HG03066 (cell line): ENCODE data around the gene TBCK.

Experiments used
- ATAC-seq: cut with Tn5 transposase; IDR thresholded peaks from one replicate; pipeline ENCODE4 v1.9.1; 2021; ENCODE audit warnings: low read depth; ENCODE audit not compliant: unreplicated experiment

Gene TBCK

DNA sequence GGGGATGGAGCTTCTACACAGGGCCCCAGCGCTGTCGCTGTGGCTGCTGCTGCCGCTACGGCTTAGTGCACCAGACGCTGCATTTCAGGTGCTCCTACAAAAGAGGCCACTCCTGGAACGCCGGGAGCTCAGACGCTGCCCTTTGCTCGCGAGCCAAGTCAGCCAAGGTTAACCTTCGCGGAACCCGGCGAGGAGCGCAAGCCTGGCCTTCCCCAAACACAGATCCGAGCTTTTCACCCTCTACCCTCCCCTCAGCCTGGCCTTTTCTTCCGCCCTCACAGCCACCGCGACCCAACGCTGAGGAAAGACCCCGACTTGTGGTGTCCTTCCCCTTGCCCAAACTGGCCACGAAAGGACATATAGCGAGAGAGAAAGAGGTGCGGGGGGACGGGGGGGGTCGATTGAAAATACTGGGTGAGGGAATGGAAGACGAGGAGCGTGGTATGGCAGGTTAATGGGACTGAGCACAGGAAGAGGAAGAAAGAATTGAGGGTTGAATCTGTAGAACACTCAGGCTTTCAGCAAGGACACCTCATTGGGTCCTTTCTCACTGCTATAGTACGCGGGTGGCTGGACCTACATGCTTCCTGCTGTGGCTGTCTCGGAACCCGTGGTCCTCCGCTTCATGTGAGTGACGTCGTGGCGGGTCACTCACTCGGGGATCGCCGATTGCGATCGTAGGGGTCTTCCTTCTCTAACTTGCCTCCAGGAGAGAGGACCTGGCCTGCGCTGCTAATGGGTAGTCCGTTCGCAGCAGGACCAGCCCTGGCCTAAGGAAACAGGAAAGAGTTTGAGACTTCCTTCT is at the start of gene TBCK, which contains the start of gene AIMP1:
Gene TBCK, minus strand, starts transcription at position 242 of the 805 bp plus-strand sequence. CDS start 7,249 bp downstream, outside the sequence.
Gene AIMP1, plus strand, starts transcription at position 583 of the 805 bp plus-strand sequence. CDS start 8,460 bp downstream, outside the sequence.
- peak; percentile 85 for ATAC-seq

DNA sequence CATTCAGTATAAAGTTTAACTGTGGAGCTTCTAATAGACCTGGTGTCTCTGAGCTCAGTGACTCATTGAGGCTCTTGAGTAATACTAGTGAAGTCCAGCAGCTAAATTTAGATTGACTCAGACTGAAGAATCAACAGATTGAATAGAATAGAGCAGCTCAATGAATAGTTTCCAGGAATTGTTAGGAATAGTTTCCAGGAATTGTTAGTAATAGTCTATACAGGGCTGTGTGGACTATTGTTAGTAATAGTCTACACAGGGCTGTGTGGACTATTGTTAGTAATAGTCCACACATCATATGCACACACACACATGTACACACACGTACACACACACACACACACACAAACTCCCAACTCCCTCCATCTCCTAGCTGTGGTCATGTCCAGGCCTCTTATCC is 49.6 kb upstream of the TBCK start:
- no peak for ATAC-seq

DNA sequence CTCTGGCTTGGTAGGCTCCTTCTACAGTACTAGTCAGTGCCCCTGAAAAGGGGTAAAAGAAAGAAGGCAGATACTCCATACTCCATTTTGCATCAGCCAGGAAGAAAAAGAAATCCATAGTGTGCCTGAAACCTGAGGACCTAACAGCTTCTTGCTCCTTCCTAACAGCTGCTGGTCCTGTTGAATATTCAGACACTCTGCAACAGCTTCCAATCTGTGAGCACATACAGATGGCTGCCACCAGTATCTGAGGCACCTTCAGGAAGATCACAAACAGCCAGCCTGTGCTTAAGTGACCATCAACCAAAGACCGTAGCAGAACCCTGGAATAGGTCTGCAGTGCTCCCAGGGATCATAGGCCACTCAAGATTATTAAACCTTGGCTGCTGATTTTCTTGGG is 48.3 kb upstream of the TBCK start:
- no peak for ATAC-seq

DNA sequence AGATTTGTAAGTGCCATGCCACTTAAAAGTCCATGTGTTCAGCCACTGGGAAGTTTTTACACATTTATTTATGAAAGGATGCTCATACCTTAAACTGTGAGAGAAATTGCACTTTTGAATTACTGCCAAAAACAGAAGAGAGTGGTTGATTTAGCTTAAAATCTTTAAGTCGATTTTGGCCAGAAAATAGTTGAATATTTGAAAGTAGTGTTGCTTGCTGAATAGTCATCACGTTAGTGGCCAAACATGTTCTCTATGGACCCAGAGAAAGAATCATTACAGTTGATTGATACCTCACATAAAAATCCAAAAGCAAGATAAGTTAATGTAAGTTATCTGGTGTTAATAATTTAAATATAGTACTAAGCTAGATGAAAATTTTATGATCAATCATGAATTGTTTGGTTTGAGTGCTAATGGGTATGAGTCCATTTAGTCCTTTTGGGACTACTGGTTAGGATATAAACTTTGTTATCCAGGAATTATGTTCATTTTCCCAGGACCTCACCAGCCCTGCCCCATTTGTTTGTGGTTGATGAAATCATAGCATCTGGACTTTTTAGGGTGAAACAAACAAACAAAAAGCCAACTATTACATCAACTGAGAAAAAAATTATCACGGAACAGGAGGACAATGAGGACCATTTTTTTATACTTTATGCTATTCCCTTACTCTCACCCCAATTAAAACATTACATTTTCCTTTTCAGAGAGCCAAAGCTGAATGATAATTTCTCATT is 46.2 kb upstream of the TBCK start:
- ATAC-seq, result no peak

DNA sequence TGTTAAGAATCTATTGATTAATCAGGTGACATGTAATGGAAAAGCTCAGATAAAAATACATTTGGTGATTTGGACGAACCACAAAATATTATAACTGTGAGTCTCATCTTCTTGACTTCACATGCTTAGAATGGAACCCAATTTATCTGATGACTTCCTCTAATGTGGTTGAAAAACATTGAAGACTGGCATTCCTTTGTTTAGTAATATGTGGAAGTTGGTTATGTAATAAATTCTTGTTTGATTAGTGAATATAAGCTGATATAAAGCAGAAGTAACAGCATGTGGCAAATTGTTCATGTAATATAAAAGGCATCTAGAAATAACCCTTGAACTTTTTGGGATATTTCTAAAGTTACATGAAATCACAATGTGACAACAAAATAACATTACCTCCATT is 42.9 kb upstream of the TBCK start:
- no peak for ATAC-seq

DNA sequence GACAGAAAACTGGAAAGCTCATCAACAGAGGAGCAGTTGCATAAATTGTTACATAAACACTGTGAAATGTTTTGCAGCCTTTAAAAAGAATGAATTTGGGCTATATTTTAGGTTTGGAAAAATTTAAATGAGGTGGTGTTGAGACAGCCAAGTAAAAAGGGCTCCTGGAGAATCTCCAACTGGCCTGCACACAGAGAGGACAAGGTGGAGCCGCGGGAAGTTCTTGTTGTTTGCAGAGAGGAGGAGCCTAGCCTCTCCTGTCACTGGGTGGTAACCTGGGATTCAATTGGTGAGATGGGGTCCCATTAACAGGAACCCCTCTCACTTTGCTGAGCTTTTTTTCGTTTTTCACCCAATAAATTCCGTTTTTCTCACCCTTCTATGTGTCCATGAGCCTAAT is 39.2 kb upstream of the TBCK start:
- ATAC-seq, result no peak

DNA sequence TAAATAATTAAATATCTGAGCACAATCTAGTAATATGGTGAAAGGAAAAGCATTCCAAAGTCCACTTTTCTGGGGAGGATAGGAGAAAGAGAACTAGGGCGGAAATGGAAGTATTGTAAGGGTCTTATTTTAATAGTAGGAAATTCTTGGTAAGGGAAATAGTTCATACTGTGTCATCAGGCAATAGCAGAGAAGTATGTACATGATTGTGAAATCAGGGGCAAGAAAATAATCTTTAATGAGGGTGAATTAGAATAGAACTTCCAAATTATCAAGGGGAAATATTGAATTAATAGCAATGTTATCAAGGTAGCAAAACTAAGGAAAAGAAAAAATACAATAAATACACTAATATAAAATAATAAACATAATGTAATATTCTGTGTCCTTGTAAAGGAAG is 37.8 kb upstream of the TBCK start:
- ATAC-seq, result no peak

DNA sequence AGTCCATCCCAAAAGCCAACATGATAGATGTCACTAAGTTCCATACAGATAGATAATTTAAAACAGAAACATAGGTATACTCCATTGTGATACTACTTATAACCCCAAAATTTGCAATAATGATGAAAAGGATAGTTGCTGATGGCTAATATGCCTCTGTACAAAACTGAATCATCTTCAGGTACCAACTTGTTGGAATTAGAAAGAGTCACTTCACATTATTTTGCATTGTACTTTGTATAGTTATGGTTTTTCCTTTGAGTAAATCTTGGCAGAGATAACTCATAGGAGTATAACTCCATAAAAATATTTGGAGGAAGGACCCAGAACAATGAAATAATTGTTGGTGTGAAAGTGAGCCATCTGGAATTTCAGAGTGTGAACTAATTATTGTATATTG is 35.0 kb upstream of the TBCK start:
- ATAC-seq, result no peak

DNA sequence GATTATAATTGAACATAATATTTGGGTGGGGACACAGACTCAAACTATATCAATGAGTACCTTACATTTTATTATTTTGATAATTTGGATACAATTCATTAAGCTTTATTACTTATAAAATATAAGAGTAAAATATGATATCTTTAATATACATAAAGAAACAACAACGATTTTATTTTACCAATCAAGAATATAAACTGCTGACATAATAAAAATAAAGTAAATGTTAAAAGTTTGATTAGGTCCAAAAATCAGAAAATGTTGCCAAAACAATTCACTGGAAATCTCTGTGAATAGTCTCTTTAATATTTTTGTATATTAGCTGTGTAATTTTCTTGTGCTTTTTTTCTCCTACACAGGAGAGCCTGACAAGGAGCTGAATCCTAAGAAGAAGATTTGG is 31.2 kb upstream of the TBCK start:
- no peak for ATAC-seq

DNA sequence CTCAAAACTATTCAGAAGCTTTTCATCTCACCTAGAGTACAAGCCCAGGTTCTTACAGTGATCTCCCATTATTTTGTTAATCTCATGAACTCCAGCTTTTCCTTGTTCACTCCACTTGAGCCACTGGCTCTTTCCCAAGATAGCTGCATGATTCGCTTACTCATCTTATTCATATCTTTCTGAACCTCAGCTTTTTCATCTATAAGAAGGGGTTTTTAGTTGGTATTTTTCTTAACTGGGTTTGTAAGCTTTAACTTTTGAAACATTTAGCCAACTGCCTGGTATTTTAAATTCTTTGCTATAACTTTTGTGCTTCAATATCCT is 28.6 kb upstream of the TBCK start:
- ATAC-seq, result no peak

DNA sequence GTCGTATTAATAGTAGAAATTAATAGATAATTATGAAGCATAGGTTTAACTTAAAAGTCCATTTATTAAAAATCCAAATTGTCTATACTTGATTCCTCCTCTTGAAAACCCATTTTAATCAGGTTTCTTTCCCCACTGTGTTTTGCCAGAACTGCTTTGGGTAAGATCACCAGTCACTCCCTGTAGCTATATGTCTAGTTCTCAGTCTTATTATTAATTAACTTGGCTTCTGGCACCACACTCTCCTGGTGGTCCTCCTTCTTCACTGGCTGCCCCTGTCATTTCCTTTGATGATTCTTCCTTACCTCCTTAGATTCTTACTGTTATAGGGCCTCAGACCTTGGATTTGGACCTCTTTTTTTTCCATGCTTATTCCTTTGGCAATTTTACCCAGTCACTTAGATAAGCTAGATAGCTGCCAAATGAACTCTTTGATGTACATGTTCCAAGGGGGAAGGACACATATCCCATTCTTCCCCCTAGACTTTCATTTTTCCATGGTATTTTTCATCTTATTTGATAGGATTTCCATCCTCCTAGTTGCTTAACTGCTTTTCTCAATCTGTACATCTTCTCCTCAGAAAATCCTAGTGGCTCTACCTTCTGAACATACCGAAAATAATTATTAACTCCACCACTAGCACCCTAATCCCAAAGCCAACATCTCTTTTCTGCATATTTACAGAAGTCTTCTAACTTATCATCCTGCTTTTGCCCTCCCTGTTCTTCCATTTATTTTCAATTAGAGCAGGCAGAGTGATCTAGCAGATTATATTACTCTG is 28.0 kb upstream of the TBCK start:
- no peak for ATAC-seq

DNA sequence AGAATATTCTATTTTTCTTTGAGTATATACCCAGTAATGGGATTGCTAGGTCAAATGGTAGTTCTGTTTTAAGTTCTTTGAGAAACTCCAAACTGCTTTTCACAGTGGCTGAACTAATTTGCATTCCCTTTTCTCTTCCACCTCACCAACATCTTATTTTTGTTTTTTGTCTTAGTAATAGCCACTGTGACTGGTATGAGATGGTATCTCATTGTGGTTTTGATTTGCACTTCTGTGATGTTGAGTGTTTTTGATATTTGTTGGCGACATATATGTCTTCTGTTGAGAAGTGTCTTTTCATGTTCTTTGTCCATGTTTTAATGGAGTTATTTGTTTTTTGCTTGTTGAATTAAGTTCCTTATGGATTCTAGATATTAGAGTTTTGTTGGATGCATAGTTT is 24.8 kb upstream of the TBCK start:
- ATAC-seq, result no peak

DNA sequence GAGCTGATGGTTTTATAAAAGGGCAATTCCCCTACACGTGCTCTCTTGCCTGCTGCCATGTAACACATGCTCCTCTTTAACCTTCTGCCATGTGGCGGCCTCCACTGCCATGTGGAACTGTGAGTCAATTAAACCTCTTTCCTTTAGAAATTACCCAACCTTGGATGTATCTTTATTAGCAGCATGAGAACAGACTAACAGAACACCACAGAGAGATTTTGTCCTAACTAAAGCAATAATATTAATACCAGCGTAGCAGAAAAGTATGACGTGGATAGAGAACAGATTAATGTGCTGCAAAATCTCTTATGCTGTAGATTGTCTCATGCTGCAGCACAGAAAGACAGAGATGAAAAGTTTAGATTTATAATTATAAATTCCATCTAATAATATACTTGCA is 23.4 kb upstream of the TBCK start:
- no peak for ATAC-seq

DNA sequence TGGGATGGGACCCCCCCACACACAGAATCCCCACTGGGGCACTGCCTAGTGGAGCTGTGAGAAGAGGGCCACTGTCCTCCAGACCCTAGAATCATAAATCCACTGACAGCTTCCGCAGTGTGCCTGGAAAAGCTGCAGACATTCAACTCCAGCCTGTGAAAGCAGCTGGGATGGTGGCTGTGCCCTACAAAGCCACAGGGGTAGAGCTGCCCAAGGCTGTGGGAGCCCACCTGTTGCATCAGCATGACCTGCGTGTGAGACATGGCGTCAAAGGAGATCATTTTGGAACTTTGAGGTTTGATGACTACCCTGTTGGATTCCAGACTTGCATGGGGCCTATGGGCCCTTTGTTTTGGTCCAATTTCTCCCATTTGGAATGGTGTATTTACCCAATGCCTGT is 22.7 kb upstream of the TBCK start:
- no peak for ATAC-seq

DNA sequence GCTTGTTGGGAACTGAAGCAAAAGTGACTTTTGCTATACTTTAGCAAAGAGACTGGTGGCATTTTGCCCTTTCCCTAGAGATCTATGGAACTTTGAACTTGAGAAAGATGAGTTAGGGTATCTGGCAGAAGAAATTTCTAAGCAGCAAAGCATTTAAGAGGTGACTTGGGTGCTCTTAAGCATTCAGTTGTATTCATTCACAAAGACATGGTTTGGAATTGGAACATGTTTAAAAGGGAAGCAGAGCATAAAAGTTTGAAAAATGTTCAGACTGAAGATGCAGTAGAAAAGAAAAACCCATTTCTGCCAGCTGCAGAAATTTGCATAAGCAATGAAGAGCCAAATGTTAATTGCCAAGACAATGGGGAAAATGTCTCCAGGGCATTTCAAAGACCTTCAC is 21.9 kb upstream of the TBCK start:
- no peak for ATAC-seq

DNA sequence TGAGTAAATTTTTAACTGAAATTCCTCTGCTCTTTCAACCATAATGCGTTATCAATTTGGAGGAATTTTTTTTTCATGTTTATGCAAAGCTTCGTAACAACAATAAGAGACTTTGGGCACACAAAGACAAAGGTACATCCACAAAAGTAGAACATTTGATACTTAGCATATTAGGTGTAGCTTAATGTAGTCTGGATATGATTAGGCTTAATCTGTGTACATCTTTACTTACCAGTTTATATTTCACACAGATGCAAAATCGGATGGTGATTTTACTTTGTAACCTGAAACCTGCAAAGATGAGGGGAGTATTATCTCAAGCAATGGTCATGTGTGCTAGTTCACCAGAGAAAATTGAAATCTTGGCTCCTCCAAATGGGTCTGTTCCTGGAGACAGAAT is 20.6 kb upstream of the TBCK start:
- no peak for ATAC-seq

DNA sequence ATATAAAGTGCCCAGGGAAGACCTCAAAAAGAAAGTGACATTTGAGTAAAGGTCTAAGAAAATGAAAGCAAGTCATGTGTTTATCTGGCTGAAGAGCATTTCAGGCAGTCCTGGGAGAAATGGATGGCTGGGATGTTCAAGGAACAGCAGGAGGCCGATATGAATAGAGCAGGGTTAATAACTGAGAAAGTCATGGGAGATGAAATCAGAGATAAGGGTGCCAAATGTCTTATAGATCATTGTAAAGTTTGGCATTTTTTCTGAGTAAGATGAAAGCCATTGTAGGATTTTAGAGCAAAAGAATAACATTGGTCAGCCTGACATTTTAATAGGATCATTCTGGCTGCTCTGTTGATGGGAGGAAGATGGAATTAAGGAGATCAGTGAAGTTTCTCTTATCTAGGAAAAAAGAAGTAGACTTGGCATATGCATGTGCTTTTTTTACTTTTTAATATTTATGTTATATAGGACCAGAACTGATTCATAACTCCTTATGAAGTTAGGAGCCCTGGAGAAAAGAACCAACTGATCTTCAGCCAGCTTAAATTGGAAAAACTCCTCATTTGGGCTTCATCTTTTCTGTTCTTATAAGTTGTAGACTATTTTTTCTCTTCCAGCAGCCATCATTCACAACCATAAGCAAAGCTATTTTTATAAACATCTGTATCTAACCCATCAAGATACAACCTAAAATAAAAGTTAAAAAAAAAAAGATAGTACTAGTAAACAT is 18.9 kb upstream of the TBCK start:
- ATAC-seq, result no peak

DNA sequence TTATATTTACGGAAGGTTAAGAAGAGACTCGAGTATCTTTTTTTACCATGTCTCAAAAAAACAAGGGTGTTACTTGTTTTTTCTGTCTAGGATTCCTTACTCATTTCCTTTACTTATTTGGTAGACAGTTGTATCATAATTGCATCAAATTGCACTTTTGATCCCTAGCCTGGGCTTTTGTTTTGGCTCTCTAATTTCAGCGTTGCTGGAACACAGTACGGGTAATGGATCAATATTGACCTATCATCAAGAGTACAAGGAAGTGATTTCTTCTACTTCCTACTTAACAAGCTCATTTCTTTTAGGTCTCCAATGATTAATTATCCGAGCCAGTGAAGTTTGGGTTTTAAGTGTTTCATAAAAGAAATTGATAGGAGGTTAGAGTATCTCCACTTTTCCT is 17.2 kb upstream of the TBCK start:
- ATAC-seq, result no peak

DNA sequence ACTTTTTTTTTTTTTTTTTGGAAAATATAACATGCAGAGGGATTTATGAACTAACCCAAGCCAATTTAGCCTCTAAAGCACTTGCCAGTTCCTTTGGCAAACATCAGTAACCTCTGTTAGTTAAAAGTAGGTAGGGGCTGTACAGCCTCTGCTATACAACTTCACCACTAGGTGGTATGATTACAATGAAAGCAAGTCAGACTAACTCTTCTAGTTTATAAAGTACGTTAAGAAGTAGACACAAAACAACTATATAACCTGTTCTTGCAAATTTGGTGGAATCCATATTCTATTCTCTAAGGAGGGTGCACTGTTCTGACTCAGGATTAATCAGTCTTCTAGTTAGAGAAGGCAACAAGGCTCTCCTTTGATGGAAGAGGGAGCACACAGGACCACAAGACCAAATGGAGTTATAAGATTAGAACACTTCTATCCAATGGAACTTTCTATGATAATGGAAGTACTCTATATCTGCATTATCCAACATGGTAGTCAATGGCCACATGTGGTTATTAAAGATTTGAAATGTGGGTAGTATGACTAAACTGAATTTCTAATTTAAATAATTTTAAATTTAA is 13.1 kb upstream of the TBCK start:
- no peak for ATAC-seq

DNA sequence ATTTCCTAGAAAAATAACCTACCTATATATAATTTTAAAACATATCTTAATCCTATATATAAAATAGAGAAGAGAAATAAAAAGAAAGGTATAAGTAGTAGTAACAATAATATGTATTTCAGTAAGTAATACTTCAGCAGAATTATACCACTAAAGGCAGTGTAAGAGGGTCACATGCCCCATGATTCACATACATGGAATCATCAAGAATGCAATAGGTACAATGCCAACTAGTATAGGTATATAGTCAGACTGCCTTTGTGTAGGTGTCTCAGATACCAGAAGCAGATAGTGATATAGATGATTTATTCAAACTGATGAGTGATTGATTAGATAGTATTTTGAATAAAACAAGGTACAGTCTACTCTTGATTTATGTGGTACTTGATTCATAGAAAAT is 9.8 kb upstream of the TBCK start:
- ATAC-seq, result no peak
